HepG2 (cell line): ENCODE results near the gene CD302.

ENCODE experiments used
- BHLHE40 ChIP-seq: IDR thresholded peaks from 2 replicates; pipeline ENCODE4 v1.6.1; 2011; ENCODE audit warnings: low read length, improper control_type of control experiment
- CEBPB ChIP-seq: IDR thresholded peaks from 2 replicates; pipeline ENCODE4 v1.6.1; 2011; ENCODE audit warnings: low read depth, low read length, improper control_type of control experiment, borderline replicate concordance
- MAFK ChIP-seq, 2 experiments: IDR thresholded peaks in 1 of 2; conservative IDR thresholded peaks in 1 of 2; 2 replicates each; pipeline ENCODE4 v1.6.1; 2011; ENCODE audit warnings: improper control_type of control experiment in 2 of 2, low read length in 2 of 2
- MTF1 ChIP-seq: sonication (generic); formaldehyde crosslinking; IDR thresholded peaks from 2 replicates; pipeline ENCODE4 v1.5.0; 2020; ENCODE audit warnings: missing genetic modification reagents
- NAIF1 ChIP-seq: sonication (generic); formaldehyde crosslinking; IDR thresholded peaks from 2 replicates; pipeline ENCODE4 v1.5.0; 2020; ENCODE audit warnings: mild to moderate bottlenecking, missing genetic modification reagents, borderline replicate concordance
- PTBP1 ChIP-seq: fragments of 200-400 bp; formaldehyde crosslinking; IDR thresholded peaks from 2 replicates; pipeline ENCODE4 v1.6.1; 2018; ENCODE audit warnings: low read length, low read depth; ENCODE audit not compliant: poor library complexity, severe bottlenecking

GRCh38 chr2:159799833-159800232 is 1.8 kb upstream of the CD302 start:
- TF ChIP-seq MTF1 (CRISPR knock-in tag) (no peak), BHLHE40 (no peak; the same call in 1 of the 2 replicates), MAFK (conservative IDR thresholded peaks at IDR 0.05 in 1 of 2, IDR thresholded peaks at IDR 0.05 in 1 of 2; ENCODE audit: low read length in 2 of 2) (no peak), NAIF1 (CRISPR knock-in tag) (no peak), CEBPB (peak; percentile 71), PTBP1 (no peak)
